D721Med (cell line): ENCODE measurements around the gene NUDT21.

Experiments
- DNase-seq: peaks from one replicate; pipeline ENCODE4 v3.0.0; 2011; ENCODE audit warnings: low spot score; ENCODE audit not compliant: insufficient read length
- FAIRE-seq: peaks from 2 replicates; lab custom pipeline; 2011; peaks lifted over from hg19 to GRCh38; lab: Jason Lieb, UNC
- TF ChIP-seq, protein P1 (sequence below): IDR thresholded peaks from 2 replicates; pipeline ENCODE4 v1.5.1; 2012; ENCODE audit warnings: mild to moderate bottlenecking, control low read depth; ENCODE audit not compliant: insufficient read depth; ENCODE audit errors: missing control alignments

NUDT21 gene

DNA sequence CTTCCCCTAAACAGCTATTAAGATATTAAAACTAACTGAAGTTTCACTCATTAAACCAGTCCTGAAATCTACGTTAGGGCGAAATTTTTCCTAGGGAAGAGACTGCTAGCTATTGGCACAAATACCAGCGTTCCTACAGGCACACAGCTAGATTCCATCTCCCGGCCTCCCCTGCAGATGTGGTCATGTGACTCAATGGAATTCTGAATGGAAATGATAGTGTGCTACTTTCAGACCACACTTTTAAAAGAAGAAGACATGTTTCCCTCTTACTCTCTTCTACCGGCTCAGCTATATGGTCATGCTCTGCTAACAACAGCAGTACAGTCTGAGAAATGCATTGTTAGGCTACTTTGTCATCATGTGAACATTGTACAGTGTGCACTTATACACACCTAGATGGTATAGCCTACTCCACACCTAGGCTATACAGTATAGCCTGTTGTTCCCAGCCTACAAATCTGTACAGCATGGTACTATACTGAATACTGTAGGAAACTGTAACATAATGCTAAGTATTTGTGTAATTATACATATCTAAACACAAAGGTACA lies 31.6 kb upstream of the NUDT21 start:
- FAIRE-seq (no peak), DNase-seq (no peak)
- TF ChIP-seq, protein P1, sequence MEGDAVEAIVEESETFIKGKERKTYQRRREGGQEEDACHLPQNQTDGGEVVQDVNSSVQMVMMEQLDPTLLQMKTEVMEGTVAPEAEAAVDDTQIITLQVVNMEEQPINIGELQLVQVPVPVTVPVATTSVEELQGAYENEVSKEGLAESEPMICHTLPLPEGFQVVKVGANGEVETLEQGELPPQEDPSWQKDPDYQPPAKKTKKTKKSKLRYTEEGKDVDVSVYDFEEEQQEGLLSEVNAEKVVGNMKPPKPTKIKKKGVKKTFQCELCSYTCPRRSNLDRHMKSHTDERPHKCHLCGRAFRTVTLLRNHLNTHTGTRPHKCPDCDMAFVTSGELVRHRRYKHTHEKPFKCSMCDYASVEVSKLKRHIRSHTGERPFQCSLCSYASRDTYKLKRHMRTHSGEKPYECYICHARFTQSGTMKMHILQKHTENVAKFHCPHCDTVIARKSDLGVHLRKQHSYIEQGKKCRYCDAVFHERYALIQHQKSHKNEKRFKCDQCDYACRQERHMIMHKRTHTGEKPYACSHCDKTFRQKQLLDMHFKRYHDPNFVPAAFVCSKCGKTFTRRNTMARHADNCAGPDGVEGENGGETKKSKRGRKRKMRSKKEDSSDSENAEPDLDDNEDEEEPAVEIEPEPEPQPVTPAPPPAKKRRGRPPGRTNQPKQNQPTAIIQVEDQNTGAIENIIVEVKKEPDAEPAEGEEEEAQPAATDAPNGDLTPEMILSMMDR, result no peak

GRCh38 chr16:56481468-56482122 lies 30.5 kb upstream of the NUDT21 start:
- no peak for DNase-seq
- FAIRE-seq, result no peak
- TF ChIP-seq, protein P1, result no peak

GRCh38 chr16:56480776-56481467 lies 29.8 kb upstream of the NUDT21 start:
- DNase-seq (no peak), FAIRE-seq (no peak)
- TF ChIP-seq, protein P1, result no peak

GRCh38 chr16:56479469-56479868 lies 28.3 kb upstream of the NUDT21 start:
- no peak for FAIRE-seq
- DNase-seq, result no peak
- TF ChIP-seq, protein P1, result no peak

DNA sequence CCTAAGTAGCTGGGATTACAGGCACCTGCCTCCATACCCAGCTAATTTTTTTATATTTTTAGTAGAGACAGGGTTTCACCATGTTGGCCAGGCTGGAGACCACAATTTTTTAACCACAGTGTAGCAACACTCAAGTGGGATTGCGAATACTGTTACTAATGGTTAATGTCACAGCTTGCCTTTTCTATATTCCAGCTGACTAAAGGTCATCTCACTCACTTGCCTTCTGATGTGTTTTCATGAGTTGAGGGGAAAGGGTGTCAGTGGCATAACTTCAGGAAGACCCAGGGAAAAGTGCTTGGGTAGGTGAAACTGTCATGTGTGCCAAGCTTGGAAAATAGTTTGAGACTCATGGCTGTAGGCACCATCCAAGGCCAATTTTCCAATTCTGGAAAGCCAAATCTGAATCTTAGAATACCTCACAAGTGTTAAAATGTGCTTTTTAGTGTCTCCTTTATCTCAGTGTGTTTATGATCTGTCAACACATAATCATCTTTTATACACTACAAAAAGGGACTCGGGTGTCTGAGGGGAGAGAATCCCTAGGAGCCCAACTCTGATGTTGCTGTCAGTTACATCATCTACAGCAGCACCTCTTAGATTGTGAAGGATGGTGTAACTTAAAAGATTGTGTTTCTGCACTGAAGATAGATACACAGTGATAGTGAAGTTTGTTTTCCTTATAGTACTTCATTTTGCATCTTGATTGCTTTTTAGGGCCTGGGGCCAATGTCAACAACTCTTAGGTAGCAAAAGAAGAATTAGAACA lies 27.3 kb upstream of the NUDT21 start:
- DNase-seq, result no peak
- TF ChIP-seq, protein P1, result no peak
- no peak for FAIRE-seq

- no peak for FAIRE-seq
- TF ChIP-seq, protein P1, result no peak
- DNase-seq, result no peak
Measured at GRCh38 chr16:56477096-56477878, 26.2 kb upstream of the NUDT21 start.
